Activated B cell treated with CpG ODN at 0.5 μM for 24 hours (primary cell): ENCODE data around the gene PPP1R15A. TPM values are rescaled to one million over a fixed set of nuclear protein-coding genes. Genes with fewer than 3 reads are reported as not detected.
"Not testable (repeated sequence)": the region's sequence is repeated elsewhere in the genome, so short reads cannot be mapped to it uniquely, and the experiment has no call there.

Source experiments
- ATAC-seq: fragments of 200-7000 bp; cut with Tn5 transposase; one replicate; pipeline ENCODE4 v1.10.0; 2021; ENCODE audit warnings: low read depth, mild to moderate bottlenecking, moderate library complexity
- CTCF ChIA-PET: fragments of 350-600 bp; sonication (Branson Sonifier 250); formaldehyde crosslinking; loops from one replicate; lab custom pipeline; 2021; ENCODE audit warnings: antibody characterized with exemption; lab: Charles Lee
- POLR2A ChIA-PET: fragments of 350-600 bp; sonication (Branson Sonifier 250); formaldehyde crosslinking; loops from one replicate; lab custom pipeline; 2021; ENCODE audit warnings: antibody characterized with exemption; lab: Charles Lee
- DNase-seq: peaks from one replicate; pipeline ENCODE4 v3.0.0; 2022
- H3K27ac Mint-ChIP-seq: one replicate; pipeline ENCODE4 v1.8.0; 2020; ENCODE audit warnings: mixed read lengths
- H3K27me3 Mint-ChIP-seq: one replicate; pipeline ENCODE4 v1.8.0; 2021; ENCODE audit warnings: mixed read lengths
- H3K36me3 Mint-ChIP-seq: one replicate; pipeline ENCODE4 v1.8.0; 2021; ENCODE audit warnings: low read depth, mixed read lengths
- H3K4me1 Mint-ChIP-seq: one replicate; pipeline ENCODE4 v1.8.0; 2021; ENCODE audit warnings: mixed read lengths
- H3K4me3 Mint-ChIP-seq: one replicate; pipeline ENCODE4 v1.8.0; 2020; ENCODE audit warnings: mild to moderate bottlenecking, mixed read lengths
- H3K9me3 Mint-ChIP-seq: one replicate; pipeline ENCODE4 v1.8.0; 2020; ENCODE audit warnings: mixed read lengths
- CTCF ChIP-seq: fragments of 200-600 bp; IDR thresholded peaks from one replicate; pipeline ENCODE4 v1.8.0; 2022; ENCODE audit warnings: antibody characterized with exemption, mild to moderate bottlenecking
- intact Hi-C: fragments of 100-400 bp; cut with micrococcal nuclease; formaldehyde crosslinking; loops from one replicate; pipeline ENCODE4 v1.15.1; 2024
- total RNA-seq: library from RNA; stranded (reverse); gene quantifications from 2 replicates; pipeline ENCODE4 v1.2.3, GENCODE V29; 2022

Gene PPP1R15A
- total RNA-seq, 1 donor from 2014 or later: 123 TPM

DNA sequence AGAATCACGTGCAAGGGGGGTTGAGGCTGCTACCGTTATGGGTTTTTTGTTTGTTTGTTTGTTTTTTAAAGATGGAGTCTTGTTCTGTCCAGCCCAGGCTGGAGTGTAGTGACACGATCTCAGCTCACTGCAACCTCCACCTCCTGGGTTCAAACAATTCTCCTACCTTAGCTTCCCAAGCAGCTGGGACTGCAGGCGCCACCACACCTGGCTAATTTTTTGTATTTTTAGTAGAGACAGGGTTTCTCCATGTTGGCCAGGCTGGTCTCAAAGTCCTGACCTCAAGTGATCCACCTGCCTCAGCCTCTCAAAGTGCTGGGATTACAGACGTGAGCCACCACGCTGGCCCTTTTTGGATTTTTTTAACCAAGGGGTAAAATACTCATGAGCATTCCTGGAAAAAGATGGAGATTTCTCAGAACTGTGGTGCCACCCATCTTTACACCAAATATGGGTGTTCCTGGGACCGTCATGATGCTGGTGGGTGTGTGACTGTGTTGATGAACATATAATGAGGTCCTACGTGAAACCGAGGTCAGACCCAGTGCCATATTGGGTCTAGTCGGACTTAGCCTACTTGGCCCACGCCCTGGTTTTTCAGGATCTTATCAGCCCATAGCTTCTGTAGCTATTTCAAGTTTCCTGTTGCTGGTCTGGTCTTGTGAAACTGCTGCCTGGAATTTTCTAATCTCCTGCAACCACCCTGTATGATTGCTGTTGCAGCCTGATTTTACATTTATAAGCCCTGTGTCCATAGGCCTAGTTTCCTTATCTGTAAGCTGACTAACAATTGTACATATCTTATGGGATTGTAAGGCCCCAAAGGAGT lies 6.2 kb downstream of the PPP1R15A start:
- peaks cover 53% of the 10 kb centered on the region for H3K36me3 Mint-ChIP-seq
- H3K4me1 Mint-ChIP-seq: peaks cover 49% of the 10 kb centered on the region
- peak overlapping the region; percentile 66 for H3K27ac Mint-ChIP-seq
- POLR2A ChIA-PET: interaction anchor here (0.6 to 7.8 kb wide), 7 partner anchors 13 to 232 kb away, joined by 3 to 179 read pairs (median 5); partner anchors contain the start of genes FTL and NUCB1
- TF ChIP-seq CTCF: no peak
- no peaks in the 10 kb centered on the region for H3K27me3 Mint-ChIP-seq
- CTCF ChIA-PET: no interaction called here
- ATAC-seq (no peak), DNase-seq (no peak)
- intact Hi-C loops: loop anchor here (10.0 kb wide), 2 partner anchors 576 to 616 kb away; partner anchors contain the start of genes ALDH16A1, PIH1D1 and RPS11
- peak overlapping the region; percentile 7 for H3K4me3 Mint-ChIP-seq
- H3K9me3 Mint-ChIP-seq: peaks cover 3% of the 10 kb centered on the region

DNA sequence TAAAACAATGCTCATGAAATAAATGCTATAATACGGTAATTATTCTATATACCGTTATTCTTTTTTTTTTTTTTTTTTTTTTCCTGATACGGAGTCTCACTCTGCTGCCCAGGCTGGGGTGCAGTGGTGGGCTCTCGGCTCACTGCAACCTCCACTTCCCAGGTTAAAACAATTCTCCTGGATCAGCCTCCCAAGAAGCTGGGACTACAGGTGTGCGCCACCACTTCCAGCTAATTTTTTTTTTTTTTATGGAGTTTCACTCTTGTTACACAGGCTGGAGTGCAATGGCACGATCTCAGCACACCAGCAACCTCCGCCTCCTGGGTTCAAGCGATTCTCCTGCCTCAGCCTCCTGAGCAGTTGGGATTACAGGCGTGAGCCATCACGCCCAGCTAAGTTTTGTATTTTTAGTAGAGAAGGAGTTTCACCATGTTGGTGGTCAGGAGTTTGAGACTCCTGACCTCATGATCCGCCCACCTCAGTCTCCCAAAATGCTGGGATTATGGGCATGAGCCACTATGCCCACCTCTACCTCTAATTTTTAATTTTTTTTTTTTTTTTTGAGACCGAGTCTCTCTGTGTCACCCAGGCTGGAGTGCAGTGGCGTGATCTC lies 6.9 kb downstream of the PPP1R15A start:
- Mint-ChIP-seq H3K4me1 (peaks cover 42% of the 10 kb centered on the region), H3K9me3 (peaks cover 3% of the 10 kb centered on the region), H3K27me3 (no peaks in the 10 kb centered on the region), H3K36me3 (peaks cover 46% of the 10 kb centered on the region), H3K27ac (peak overlapping the region; percentile 18), H3K4me3 (no peak overlapping the region)
- DNase-seq (no peak), ATAC-seq (no peak)
- ChIA-PET POLR2A (interaction anchor here (0.6 to 7.5 kb wide), 7 partner anchors 12 to 233 kb away, joined by 3 to 179 read pairs (median 5); partner anchors contain the start of gene FTL), CTCF (no interaction called here)
- no peak for TF ChIP-seq CTCF
- intact Hi-C loops: loop anchor here (10.0 kb wide), 2 partner anchors 576 to 616 kb away; partner anchors contain the start of genes ALDH16A1, PIH1D1 and RPS11

GRCh38 chr19:48879696-48880095 lies 7.5 kb downstream of the PPP1R15A start:
- H3K27ac Mint-ChIP-seq, H3K9me3 Mint-ChIP-seq, DNase-seq, H3K4me3 Mint-ChIP-seq, H3K27me3 Mint-ChIP-seq, ATAC-seq, CTCF ChIA-PET: not testable (repeated sequence)
- Mint-ChIP-seq H3K4me1 (peaks cover 37% of the 10 kb centered on the region), H3K36me3 (peaks cover 41% of the 10 kb centered on the region)
- POLR2A ChIA-PET: interaction anchor here (0.6 to 2.8 kb wide), 5 partner anchors 12 to 154 kb away, joined by 5 to 36 read pairs (median 9); partner anchors contain the start of genes BAX, NUCB1 and TULP2
- intact Hi-C loops: loop anchor here (10.0 kb wide), 2 partner anchors 575 to 615 kb away; partner anchors contain the start of genes ALDH16A1, PIH1D1 and RPS11

DNA sequence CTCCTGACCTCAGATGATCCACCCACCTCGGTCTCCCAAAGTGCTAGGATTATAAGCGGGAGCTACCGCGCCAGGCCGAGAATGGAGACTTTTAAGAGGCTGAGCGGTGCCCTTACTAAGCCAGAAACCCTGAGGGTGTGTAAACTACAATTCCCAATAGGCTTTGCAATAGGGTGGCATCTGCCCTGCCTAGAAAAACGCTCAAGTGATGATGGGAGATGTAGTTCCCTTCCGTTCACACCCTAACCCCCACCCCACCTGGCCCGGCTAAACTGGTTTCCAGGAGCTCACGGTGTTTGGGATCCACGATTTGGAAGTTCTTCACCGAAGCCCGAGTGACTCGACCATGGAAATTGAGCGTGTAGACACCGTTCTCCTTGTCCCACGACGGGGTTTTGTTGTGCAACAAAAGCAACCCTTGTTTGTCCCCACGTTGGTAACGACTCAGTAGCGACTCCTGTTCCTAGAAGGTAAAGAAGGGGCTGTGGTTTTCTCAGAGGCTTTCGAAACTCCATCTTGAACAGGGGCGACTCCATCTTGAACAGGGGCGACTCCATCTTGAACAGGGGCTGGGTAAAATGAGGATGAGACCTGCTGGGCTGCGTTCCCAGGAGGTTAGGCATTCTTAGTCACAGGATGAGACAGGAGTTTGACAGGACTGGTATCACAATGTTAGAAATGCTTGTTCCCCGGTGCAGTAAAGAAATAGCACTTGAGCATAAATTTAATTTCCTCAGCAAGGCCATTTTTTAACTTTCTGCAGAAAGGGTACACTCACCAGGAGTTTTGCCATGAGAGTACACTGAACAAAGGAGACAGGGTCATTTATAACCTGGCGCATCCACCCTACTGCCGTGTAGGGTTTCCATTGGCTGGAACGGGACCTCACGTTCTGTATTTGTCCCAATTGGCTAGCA lies 9.8 kb downstream of the PPP1R15A start:
- no peak for DNase-seq
- no peaks in the 10 kb centered on the region for H3K27me3 Mint-ChIP-seq
- peaks cover 22% of the 10 kb centered on the region for H3K36me3 Mint-ChIP-seq
- ChIA-PET CTCF (interaction anchor here (1.3 kb wide), 1 partner anchor 89 kb away, joined by 3 read pairs; no protein-coding TSS in a partner anchor), POLR2A (interaction anchor here (0.6 to 2.8 kb wide), 5 partner anchors 9 to 72 kb away, joined by 4 to 36 read pairs (median 9); partner anchors contain the start of genes BAX, NUCB1, PPP1R15A and TULP2)
- intact Hi-C loops: no loop called here
- H3K4me1 Mint-ChIP-seq: peaks cover 19% of the 10 kb centered on the region
- H3K9me3 Mint-ChIP-seq: peaks cover 3% of the 10 kb centered on the region
- peak; percentile 71 for ATAC-seq
- peak overlapping the region; percentile 41 for H3K27ac Mint-ChIP-seq
- no peak overlapping the region for H3K4me3 Mint-ChIP-seq
- no peak for TF ChIP-seq CTCF

- ATAC-seq: no peak
- no peak for TF ChIP-seq CTCF
- no peak overlapping the region for H3K4me3 Mint-ChIP-seq
- intact Hi-C loops: no loop called here
- peaks cover 6% of the 10 kb centered on the region for H3K36me3 Mint-ChIP-seq
- H3K9me3 Mint-ChIP-seq: peaks cover 3% of the 10 kb centered on the region
- H3K27me3 Mint-ChIP-seq: no peaks in the 10 kb centered on the region
- no peak for DNase-seq
- ChIA-PET CTCF (no interaction called here), POLR2A (interaction anchor here (0.7 kb wide), 1 partner anchor 554 kb away, joined by 3 read pairs; no protein-coding TSS in a partner anchor)
- peaks cover 7% of the 10 kb centered on the region for H3K4me1 Mint-ChIP-seq
- H3K27ac Mint-ChIP-seq: no peak overlapping the region
Observed at GRCh38 chr19:48883726-48884125, 11.5 kb downstream of the PPP1R15A start.
